ENCODE results near the gene XCR1.
"Not testable (repeated sequence)": the region's sequence is repeated elsewhere in the genome, so short reads cannot be mapped to it uniquely, and the experiment has no call there.

XCR1 gene, protein sequence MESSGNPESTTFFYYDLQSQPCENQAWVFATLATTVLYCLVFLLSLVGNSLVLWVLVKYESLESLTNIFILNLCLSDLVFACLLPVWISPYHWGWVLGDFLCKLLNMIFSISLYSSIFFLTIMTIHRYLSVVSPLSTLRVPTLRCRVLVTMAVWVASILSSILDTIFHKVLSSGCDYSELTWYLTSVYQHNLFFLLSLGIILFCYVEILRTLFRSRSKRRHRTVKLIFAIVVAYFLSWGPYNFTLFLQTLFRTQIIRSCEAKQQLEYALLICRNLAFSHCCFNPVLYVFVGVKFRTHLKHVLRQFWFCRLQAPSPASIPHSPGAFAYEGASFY

GRCh38 chr3:46027021-46027705 lies at the start of gene XCR1:
Gene XCR1, minus strand, starts transcription at chr3:46027483. Its CDS starts 5,536 bp downstream, at chr3:46021947.
- no peak for DNase-seq

GRCh38 chr3:46076606-46077005 lies 49.3 kb upstream of the XCR1 start:
- no peak for DNase-seq

- no peak for DNase-seq
These were observed 48.5 kb upstream of the XCR1 start for GRCh38 chr3:46075816-46076215.

DNA sequence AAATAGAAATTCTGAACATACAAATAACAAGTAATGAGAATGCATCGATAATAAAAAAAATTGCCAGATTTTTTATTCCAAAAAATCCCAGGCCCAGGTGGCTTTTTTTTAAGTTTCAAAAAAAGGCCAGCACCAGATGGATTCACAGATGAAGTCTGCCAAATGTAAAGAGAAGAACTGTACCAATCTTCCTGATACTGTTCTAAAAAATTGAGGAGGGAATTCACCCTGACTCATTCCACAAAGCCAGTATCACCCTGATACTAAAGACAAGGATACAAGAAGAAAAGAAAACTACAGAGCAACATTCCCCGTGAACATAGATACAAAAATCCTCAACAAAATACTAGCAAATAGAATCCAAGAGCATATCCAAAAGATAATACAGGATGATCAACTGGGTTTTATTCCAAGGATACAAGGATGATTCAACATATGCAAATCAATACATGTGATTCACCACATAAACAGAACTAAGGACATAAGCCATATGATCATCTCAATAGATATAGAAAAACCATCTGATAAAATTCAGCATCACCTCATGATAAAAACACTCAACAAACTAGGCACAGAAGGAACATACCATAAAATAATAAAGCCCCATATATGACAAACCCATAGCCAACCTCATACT lies 44.1 kb upstream of the XCR1 start:
- no peak for DNase-seq

- no peak for DNase-seq
These were observed 43.4 kb upstream of the XCR1 start for GRCh38 chr3:46070595-46071093.

DNA sequence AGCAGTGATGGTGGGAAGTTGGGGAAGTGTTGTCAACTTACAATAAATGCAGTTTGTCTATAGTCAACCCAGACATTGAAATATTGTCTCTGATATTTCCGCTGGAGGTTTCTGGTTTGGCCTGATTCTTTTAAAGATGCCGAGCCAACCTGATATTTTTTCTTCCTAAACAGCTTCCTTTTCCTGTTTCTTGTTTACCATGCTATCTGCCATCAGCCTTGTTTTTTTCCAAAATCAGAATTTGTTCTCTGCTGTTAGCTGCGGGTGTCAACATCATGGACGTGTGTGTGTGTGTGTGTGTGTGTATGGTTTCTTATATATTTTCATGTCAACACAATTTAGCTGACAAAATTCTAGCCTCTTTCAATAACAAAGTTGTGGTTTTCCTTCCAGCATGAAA lies 41.2 kb upstream of the XCR1 start:
- no peak for DNase-seq

GRCh38 chr3:46067401-46067800 lies 40.1 kb upstream of the XCR1 start:
- no peak for DNase-seq

- DNase-seq, result no peak
These were observed 38.5 kb upstream of the XCR1 start for GRCh38 chr3:46065750-46066256.

- peak; percentile 74 for DNase-seq
These were observed 38.0 kb upstream of the XCR1 start for GRCh38 chr3:46065294-46065705.

GRCh38 chr3:46062679-46063078 lies 35.4 kb upstream of the XCR1 start:
- DNase-seq, result no peak

DNA sequence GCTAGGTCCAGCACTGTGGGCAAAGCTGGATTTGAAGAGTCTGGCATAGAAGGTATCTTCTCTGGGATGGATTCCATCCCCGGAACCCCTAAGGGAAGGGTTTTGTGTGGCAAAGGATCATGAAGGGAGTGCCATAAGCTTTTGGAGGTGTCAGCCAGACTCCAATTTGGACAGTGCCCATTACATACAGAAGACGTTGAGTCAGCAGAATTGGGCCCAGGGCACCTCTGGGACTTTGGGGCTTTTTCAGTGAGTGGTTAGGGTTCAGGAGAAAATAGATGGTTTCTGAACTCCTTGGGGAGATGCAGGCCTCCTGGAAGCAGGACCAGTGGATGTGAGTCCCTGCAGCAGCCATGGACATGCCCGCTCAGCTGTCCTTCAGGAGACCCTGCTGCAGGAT lies 34.6 kb upstream of the XCR1 start:
- no peak for DNase-seq

DNA sequence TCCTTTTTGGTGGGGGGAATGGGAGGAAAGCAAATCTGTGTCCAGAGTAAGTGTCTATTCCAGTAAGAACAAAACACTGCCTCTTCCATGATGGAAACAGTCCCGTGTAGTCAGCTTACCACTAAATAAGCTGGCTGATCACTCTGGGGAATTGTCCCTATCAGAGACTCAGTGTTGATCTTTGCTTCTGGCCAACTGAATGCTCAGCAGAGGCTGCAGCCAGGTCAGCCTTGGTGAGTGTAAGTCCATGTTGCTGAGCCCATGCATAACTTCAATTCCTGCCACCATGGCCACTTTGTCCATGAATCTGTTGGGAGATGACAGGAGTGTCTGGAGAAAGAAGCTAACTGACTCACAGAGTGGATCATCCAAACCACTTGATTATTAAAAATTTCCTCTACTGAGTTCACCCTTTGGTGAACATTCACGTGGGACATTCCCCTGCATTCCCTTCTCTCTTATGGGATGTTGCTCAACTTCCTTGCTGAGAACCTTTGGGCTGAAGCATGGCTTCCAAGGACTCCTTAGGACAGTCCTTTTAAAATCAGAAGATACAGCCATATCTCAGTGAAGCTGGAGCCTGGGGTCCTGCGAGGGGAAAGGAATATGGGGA lies 33.9 kb upstream of the XCR1 start:
- no peak for DNase-seq

DNA sequence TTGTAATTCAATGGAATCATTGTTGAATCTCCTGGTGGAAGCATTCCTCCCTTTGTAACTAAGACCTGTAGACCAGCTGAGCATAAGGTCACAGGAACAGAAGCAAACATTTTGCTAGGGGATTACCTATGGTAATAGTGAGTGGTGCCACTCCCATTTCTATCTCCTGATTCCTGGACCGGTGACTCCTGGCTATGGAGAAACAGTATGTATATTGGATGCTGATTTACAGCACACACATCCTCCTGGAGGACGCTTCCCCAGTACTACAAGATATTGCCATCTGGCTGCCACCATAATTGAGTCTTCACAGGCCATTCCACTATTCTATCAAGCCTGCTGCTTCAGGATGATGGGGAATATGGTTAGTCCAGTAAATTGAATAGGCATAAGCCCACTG lies 33.3 kb upstream of the XCR1 start:
- no peak for DNase-seq

GRCh38 chr3:46059432-46059831 lies 32.1 kb upstream of the XCR1 start:
- no peak for DNase-seq

- no peak for DNase-seq
These were observed 31.7 kb upstream of the XCR1 start for GRCh38 chr3:46058981-46059380.

- no peak for DNase-seq
These were observed 30.4 kb upstream of the XCR1 start for GRCh38 chr3:46057716-46058115.

- DNase-seq, result no peak
These were observed 29.4 kb upstream of the XCR1 start for GRCh38 chr3:46056686-46057085.

- DNase-seq, result not testable (repeated sequence)
These were observed 26.7 kb upstream of the XCR1 start for GRCh38 chr3:46053761-46054515.

GRCh38 chr3:46053265-46053664 lies 26.0 kb upstream of the XCR1 start:
- DNase-seq, result not testable (repeated sequence)

GRCh38 chr3:46052531-46052930 lies 25.2 kb upstream of the XCR1 start:
- DNase-seq, result no peak

DNA sequence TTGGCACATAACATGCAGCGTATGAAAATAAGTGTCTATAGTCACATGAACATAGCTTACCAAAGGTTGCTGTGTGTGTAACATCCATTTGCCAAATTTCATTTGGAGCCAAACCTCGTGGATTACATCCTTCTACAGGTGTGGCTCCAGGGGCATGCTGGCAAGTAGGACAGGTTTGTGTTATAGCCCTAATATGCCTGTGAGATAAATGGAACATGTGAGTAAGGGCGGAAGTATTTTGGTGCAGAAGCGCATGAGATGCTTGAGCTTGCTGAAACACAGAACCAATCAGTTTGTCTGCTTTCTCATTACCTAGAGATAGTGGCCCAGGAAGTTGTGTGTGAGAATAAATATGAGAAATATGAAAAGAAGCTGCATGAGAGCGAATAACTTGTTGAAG lies 21.8 kb upstream of the XCR1 start:
- DNase-seq, result no peak

- not testable (repeated sequence) for DNase-seq
These were observed 18.9 kb upstream of the XCR1 start for GRCh38 chr3:46046231-46046630.

Data from stimulated activated CD8-positive, alpha-beta memory T cell treated with anti-CD3 and anti-CD28 coated beads, Interleukin-4, amount 100 ng/mL, for 48 hours (primary cell).